Fibroblast of skin of scalp (primary cell): ENCODE data around the gene FOXP1.

ENCODE experiments used
- DNase-seq: peaks from one replicate; pipeline ENCODE4 v3.0.0-alpha.2; 2013

FOXP1 gene

GRCh38 chr3:71369701-71370391 lies 213.7 kb downstream of the FOXP1 start:
- peak; percentile 74 for DNase-seq

DNA sequence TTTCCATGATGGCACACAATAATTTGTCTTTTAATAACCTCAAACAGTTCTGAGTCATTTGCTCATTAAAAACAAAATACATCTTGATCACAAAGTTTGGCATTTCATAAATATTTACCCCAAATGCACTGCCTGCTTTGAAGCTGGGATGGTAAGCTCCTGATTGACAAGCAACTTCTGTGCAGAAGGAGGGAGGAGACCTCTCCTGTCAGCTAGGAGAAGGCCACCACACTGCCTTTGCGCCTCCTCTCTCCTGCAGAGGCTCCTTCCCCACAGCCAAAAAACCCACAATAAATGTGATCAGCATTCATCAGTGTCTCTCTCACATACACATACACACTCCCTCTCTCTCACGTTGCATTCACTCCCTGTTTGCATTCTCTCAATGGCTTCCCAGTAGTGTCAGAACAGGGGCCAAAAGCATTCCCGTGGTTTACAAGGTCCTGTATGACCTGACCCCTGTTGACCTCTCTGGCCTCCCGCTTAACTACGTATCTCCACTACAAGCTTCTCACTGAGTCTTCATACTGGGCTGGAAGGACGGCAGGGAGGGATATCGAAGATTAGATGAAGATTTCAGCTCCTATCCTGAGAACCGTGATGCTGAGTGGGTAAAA lies 216.4 kb downstream of the FOXP1 start:
- DNase-seq, result no peak

DNA sequence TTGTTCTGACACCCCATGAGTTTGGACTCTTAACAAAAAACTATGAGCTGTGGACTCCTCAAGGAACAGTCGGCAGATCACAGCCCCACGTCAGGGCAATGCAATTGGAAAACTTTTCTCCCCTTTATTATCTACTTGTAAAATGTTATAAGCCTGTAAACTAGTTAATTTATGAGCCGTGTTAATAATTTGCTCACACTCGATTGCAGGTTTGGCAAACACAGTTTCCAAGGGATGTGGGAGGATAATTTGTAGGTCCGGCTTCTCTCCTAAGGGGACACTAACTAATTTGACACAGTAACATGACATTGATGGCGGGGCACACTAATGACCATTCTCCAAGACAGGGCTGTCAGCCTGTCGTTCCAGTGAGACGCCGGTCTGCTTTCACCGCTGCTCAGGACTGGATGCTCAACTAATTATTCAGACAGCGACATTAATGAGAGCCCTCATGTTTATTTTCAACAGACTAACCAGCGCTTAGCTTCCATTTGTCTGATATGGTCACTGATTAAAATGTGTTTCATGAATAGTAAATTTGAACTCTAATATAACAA lies 222.1 kb downstream of the FOXP1 start:
- no peak for DNase-seq

GRCh38 chr3:71360764-71361163 lies 222.8 kb downstream of the FOXP1 start:
- DNase-seq, result no peak

DNA sequence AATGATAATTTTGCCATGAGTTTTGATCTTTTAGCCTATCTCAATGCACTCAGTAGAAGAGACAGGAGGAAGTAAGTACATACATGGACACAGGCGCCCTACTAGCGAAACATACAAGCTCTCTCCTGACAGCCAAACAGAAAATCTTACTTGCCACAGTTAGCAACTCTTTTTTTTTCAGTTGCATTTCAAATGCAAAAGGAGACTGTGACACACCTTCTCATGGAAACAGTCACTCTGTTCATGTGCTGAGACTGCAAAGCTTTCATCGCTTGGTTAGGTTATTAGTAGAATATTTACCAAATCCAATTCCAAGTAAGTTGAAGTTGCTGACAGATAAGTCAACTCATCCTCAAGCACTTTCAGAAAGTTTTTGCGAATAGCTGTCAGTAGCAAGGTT lies 223.3 kb downstream of the FOXP1 start:
- DNase-seq, result no peak

DNA sequence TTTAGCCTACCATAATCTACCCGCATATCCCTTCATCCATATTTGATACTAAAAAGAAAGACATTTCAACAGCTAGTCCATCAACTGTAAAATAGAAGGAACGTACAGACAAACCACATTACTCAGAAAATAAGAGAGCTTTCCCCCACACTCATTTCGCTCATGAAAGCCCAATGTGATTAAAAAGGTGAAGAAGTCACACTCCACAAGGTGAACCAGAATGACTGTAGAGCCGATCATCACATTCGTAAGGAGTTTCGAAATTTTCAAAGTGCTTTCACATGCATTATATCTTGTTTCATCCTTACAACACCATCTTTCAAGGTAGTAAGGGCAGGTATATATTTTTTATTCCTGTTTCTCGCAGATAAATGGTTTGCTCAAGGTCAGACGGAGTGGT lies 225.3 kb downstream of the FOXP1 start:
- no peak for DNase-seq

- DNase-seq, result no peak
Measured at GRCh38 chr3:71356265-71356664, 227.3 kb downstream of the FOXP1 start.

GRCh38 chr3:71355862-71356261 lies 227.7 kb downstream of the FOXP1 start:
- DNase-seq, result no peak

GRCh38 chr3:71355037-71355436 lies 228.5 kb downstream of the FOXP1 start:
- DNase-seq, result no peak

GRCh38 chr3:71351403-71352149 lies 232.0 kb downstream of the FOXP1 start:
- DNase-seq, result no peak

GRCh38 chr3:71350998-71351397 lies 232.5 kb downstream of the FOXP1 start:
- no peak for DNase-seq

- DNase-seq, result no peak
Measured at GRCh38 chr3:71348831-71349230, 234.7 kb downstream of the FOXP1 start.

GRCh38 chr3:71348001-71348632 lies 235.4 kb downstream of the FOXP1 start:
- no peak for DNase-seq

- DNase-seq, result no peak
Measured at GRCh38 chr3:71346061-71346460, 237.5 kb downstream of the FOXP1 start.

DNA sequence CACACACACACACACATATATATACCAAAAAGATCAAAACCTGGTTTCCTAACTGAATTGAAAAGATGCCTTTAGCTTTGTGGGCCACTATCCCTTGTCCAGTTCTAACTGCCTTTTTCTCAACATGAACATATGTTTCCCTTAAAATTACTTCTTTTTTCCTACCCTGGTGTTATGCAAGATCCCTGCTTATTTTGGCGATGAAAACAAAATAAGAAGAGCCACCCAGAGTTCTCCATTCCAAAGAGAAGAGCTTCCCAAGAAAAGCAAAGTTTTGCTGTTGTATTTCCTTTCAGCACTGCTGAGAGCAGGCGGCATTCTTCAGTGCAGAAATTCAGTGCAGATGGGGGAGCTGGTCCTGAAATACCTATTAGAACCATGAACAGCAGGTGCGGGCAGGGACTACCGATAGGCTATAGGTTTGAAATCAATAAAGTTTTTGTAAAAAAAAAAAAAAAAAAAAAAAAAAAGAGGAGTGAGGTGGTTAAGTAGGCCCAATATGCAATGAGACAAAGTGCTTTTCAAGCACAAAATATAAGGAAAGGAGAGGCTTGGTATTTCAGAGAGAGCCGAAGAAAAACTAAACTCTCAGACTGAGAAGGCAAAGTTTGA lies 238.0 kb downstream of the FOXP1 start:
- DNase-seq, result peak; percentile 78

DNA sequence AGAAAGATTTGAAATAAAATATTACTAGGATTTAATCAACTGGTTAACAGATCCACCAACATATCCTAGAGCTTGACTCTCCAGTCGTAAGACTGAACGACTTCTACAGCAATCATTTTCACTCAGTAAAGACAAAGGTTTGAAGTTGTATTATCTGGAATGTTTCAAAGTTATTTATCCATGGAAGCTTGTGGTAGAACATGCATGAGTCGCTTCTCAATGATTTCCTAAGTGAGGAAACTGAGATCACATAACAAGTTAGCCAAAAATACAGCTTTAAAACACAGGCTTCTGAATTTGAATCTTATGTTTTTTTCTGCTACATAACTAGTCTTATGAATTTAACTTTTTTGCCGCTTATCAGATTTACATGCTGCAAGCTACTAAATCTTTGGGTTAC lies 241.8 kb downstream of the FOXP1 start:
- DNase-seq, result peak; percentile 86

GRCh38 chr3:71339049-71339448 lies 244.5 kb downstream of the FOXP1 start:
- no peak for DNase-seq

DNA sequence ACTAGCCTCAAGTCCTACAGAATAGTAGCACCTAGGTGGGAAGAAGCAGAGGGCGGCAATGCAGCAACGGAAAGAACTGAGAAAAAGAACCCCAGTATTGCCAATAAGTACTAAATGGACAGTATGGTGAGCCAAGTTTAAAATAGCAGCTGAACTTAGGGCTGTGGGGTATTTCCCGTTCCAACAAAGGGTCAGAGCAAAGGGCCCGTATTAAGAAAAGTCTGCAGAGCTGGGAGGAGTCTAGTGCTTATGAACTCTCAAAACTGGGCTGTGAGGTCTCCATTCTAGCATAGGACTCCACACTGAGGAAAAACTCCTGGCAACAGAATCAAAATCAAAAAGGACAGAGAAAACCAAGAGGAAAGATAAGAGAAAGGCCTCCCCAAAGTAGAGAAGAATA lies 250.7 kb downstream of the FOXP1 start:
- no peak for DNase-seq

- no peak for DNase-seq
Measured at GRCh38 chr3:71330909-71331308, 252.6 kb downstream of the FOXP1 start.

DNA sequence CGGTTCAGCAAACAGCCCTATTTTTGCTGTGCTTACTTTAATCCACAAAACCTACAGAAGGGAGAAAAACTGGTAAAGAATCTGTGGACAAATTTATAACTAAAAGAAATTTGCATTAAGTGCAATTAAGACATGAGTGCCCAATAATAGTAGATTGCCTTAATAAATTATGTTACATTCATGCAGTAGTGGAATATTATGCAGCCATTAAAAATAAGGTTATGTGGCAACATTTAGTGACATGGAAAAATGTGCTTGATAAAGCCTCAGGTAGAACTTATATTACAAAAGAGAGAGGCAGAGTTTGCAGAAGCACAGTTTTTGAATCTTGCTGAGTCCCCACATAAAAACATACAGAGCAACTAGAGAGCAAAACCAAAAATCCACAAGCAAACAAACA lies 253.0 kb downstream of the FOXP1 start:
- DNase-seq, result no peak

GRCh38 chr3:71329817-71330216 lies 253.7 kb downstream of the FOXP1 start:
- DNase-seq, result no peak

GRCh38 chr3:71328926-71329325 lies 254.6 kb downstream of the FOXP1 start:
- no peak for DNase-seq

- DNase-seq, result no peak
Measured at GRCh38 chr3:71327936-71328335, 255.6 kb downstream of the FOXP1 start.
